SK-N-MC (cell line): Measurements from ENCODE around the gene NPRL2.
A peak's percentile ranks its signal among the peaks of the same experiment; 100 is the strongest.

Experiments used
- DNase-seq: peaks from one replicate; pipeline ENCODE4 v3.0.0-alpha.2; 2011; ENCODE audit warnings: low read depth, low spot score
- H3K27ac ChIP-seq: fragments of 200-600 bp; sonication (generic); 2 replicates; pipeline ENCODE4 v1.5.1; 2016; ENCODE audit warnings: mixed run types
- H3K36me3 ChIP-seq: fragments of 200-600 bp; sonication (generic); 2 replicates; pipeline ENCODE4 v1.6.1; 2017; ENCODE audit warnings: antibody characterized with exemption, low read length, mixed read lengths; ENCODE audit not compliant: insufficient read depth
- H3K4me3 ChIP-seq: fragments of 200-600 bp; sonication (generic); 2 replicates; pipeline ENCODE4 v1.5.1; 2016
- H3K9ac ChIP-seq: fragments of 200-600 bp; sonication (generic); 2 replicates; pipeline ENCODE4 v1.8.0; 2017; ENCODE audit warnings: mixed run types, mixed read lengths; ENCODE audit not compliant: insufficient read length
- H3K9me3 ChIP-seq: fragments of 200-600 bp; sonication (generic); 2 replicates; pipeline ENCODE4 v1.6.1; 2017; ENCODE audit warnings: low read depth, mild to moderate bottlenecking, antibody characterized with exemption, low read length, moderate library complexity, mixed read lengths
- EZH2 ChIP-seq: fragments of 200-600 bp; sonication (generic); IDR thresholded peaks from one replicate; pipeline ENCODE4 v1.6.1; 2017; ENCODE audit warnings: antibody characterized with exemption
- FOXP2 ChIP-seq: optimal IDR thresholded peaks from 2 replicates; pipeline ENCODE3; 2011; ENCODE audit warnings: mild to moderate bottlenecking, moderate library complexity; ENCODE audit not compliant: insufficient read depth; ENCODE audit errors: extremely low read length, control extremely low read depth
- POLR2AphosphoS5 ChIP-seq: IDR thresholded peaks from 2 replicates; pipeline ENCODE4 v1.6.1; 2012; ENCODE audit warnings: mild to moderate bottlenecking, low read depth, low read length, borderline replicate concordance

Gene NPRL2

GRCh38 chr3:50345586-50346234, 4.9 kb downstream of the NPRL2 start, which contains the start of gene ZMYND10:
Gene ZMYND10 (minus strand): TSS chr3:50345732. CDS start chr3:50345579, 153 bp downstream.
- no peaks in the 10 kb centered on the region for H3K36me3 ChIP-seq
- no peak for TF ChIP-seq FOXP2
- TF ChIP-seq EZH2: no peak
- peak; percentile 33; the same call in 1 of the 2 replicates for TF ChIP-seq POLR2AphosphoS5
- H3K27ac ChIP-seq: no peak within 1 kb of the TSS
- H3K9me3 ChIP-seq: no peaks in the 10 kb centered on the region
- DNase-seq: no peak
- peak within 1 kb of the TSS; percentile 73 for H3K4me3 ChIP-seq
- H3K9ac ChIP-seq: no peak within 1 kb of the TSS

GRCh38 chr3:50345008-50345407, 5.6 kb downstream of the NPRL2 start:
- TF ChIP-seq POLR2AphosphoS5: no peak
- no peak for TF ChIP-seq EZH2
- TF ChIP-seq FOXP2: no peak
- no peak for DNase-seq
- no peaks in the 10 kb centered on the region for H3K9me3 ChIP-seq
- H3K9ac ChIP-seq: no peak overlapping the region
- no peaks in the 10 kb centered on the region for H3K36me3 ChIP-seq
- H3K4me3 ChIP-seq: peak overlapping the region; percentile 73
- no peak overlapping the region for H3K27ac ChIP-seq

- TF ChIP-seq EZH2 (no peak), FOXP2 (no peak), POLR2AphosphoS5 (no peak)
- H3K27ac ChIP-seq: no peak overlapping the region
- H3K9me3 ChIP-seq: no peaks in the 10 kb centered on the region
- H3K36me3 ChIP-seq: no peaks in the 10 kb centered on the region
- no peak overlapping the region for H3K4me3 ChIP-seq
- DNase-seq: no peak
- no peak overlapping the region for H3K9ac ChIP-seq
Observed at GRCh38 chr3:50342813-50343633, 7.6 kb downstream of the NPRL2 start.

- TF ChIP-seq FOXP2: no peak
- no peak for TF ChIP-seq POLR2AphosphoS5
- no peak overlapping the region for H3K4me3 ChIP-seq
- DNase-seq: no peak
- H3K36me3 ChIP-seq: no peaks in the 10 kb centered on the region
- H3K9me3 ChIP-seq: no peaks in the 10 kb centered on the region
- no peak overlapping the region for H3K9ac ChIP-seq
- H3K27ac ChIP-seq: no peak overlapping the region
Observed at GRCh38 chr3:50341996-50342650, 8.5 kb downstream of the NPRL2 start.

GRCh38 chr3:50341537-50341936, 9.0 kb downstream of the NPRL2 start:
- no peak overlapping the region for H3K9ac ChIP-seq
- no peak overlapping the region for H3K4me3 ChIP-seq
- H3K36me3 ChIP-seq: no peaks in the 10 kb centered on the region
- H3K9me3 ChIP-seq: no peaks in the 10 kb centered on the region
- H3K27ac ChIP-seq: no peak overlapping the region
- no peak for DNase-seq
- TF ChIP-seq FOXP2: no peak
- TF ChIP-seq EZH2: no peak
- TF ChIP-seq POLR2AphosphoS5: no peak

- Histone ChIP-seq H3K4me3 (no peak within 1 kb of the TSS), H3K27ac (no peak within 1 kb of the TSS), H3K9me3 (no peaks in the 10 kb centered on the region), H3K9ac (no peak within 1 kb of the TSS), H3K36me3 (no peaks in the 10 kb centered on the region)
- no peak for TF ChIP-seq EZH2
- no peak for TF ChIP-seq FOXP2
- no peak for TF ChIP-seq POLR2AphosphoS5
- no peak for DNase-seq
Observed at GRCh38 chr3:50340448-50341329, 9.9 kb downstream of the NPRL2 start, which contains the start of gene RASSF1. Gene RASSF1 (minus strand): TSS chr3:50340836. CDS start chr3:50340805, 31 bp downstream.

GRCh38 chr3:50340147-50340447, 10.5 kb downstream of the NPRL2 start:
- no peaks in the 10 kb centered on the region for H3K36me3 ChIP-seq
- no peak for TF ChIP-seq POLR2AphosphoS5
- no peak for TF ChIP-seq EZH2
- no peak for TF ChIP-seq FOXP2
- H3K9ac ChIP-seq: no peak overlapping the region
- H3K27ac ChIP-seq: no peak overlapping the region
- H3K4me3 ChIP-seq: no peak overlapping the region
- no peaks in the 10 kb centered on the region for H3K9me3 ChIP-seq
- no peak for DNase-seq
